RKO (cell line): ENCODE results near the gene GPATCH2.
A peak's percentile ranks its signal among the peaks of the same experiment; 100 is the strongest.

Experiments used
- DNase-seq: peaks from one replicate; pipeline ENCODE4 v3.0.0-alpha.2; 2016; ENCODE audit warnings: low spot score

GPATCH2 gene

DNA sequence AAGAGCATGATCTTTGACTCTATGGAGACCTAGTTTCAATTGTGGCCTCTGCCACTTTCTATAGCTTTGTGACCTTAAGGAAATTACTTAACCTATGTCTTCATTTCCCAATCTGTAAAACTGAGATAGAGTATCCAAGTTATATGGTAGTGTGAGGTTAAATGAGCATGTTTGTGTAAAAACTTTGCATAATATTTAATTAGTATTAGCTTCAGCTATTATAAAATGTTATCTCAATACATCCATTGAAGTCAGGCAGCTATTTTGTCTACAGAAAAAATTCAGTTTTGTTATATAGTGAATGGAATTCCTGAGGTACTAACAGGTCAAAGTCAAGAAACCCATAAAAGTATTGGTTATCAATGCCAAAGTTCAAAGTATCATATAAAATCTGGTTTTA is 53.6 kb downstream of the GPATCH2 start:
- DNase-seq, result no peak

DNA sequence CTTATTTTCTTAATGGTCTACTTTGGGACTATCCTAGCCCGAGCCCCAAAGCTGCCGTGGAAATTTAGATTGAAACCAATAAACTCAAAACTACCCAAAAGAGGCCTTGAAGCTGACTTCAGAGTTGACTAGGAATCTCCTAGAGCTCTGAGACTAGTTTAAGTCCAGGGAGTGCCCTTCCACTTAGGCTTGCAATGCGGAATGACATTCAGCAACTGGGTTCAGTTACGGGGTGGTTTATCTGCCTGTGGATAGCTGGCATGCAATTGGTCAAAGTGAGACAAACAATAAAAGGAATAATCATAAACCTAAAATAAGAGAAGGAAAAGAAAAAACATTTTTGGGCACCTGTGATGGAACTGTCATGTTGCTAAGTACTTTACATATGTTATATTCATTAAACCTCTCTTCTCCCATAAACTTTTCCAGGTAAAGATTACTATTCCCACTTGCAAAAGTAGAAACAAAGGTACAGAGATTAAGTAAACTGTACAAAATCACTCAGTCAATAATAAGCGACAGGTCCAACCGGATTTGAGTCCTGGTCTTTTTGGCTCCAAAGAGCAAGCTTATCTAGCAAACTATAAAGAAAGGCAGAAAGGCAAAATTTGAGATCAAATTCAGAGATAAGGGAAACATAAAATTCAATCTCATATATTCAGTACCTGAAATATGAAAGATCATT is 56.5 kb downstream of the GPATCH2 start:
- no peak for DNase-seq

DNA sequence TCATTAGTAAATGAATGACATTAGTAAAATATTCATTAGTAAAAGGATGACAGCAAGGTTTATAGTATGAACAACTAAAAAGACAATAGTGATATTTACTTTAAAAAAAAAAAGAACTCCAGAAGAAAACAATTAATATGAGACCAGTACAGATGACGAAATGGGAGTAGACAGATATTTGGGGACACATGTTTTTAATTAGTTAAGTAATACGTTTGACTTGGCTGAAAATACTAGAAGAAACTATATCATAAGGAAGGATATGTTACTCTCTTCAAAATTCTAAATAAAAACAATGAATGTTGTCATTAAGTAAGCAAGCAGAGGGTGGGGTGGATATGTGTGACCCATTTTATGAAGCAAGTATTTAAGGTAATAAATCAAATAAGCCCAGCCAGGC is 61.9 kb downstream of the GPATCH2 start:
- no peak for DNase-seq

DNA sequence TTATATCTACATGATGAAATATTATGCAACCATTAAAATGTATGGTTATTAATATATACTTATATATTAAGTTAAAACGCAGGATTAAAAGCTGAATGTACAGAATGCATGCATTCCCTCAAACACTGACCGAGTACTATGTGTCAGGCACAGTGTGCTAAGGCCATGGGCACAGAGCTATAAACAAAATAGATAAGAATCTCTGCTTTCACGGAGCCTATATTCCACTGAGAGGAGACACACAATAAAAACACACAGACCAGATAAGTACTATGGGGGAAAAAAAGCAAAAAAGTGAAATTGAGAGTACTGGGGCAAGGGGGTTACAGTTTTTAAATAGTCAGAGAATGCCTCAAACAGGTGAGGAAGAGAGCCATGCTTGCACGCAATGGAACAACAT is 62.7 kb downstream of the GPATCH2 start:
- DNase-seq, result no peak

DNA sequence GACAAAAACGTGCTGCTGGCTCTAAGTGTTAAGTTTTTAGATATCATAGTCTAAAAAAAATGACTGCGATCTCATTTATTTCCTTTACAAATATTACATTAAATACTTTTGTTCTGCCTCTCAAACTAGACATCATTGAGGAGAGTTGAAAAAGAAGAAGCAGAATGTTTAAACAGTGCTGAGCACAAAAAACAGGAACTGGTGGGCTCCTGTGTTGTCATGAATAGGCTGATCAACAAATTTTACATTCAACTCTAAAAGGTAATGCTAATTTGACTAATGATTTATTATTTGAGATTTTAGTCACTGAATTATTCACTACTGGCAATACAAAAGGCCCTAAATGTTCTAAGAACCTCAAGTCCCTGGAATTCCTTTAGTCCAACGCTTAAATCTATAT is 66.1 kb downstream of the GPATCH2 start:
- DNase-seq, result no peak

DNA sequence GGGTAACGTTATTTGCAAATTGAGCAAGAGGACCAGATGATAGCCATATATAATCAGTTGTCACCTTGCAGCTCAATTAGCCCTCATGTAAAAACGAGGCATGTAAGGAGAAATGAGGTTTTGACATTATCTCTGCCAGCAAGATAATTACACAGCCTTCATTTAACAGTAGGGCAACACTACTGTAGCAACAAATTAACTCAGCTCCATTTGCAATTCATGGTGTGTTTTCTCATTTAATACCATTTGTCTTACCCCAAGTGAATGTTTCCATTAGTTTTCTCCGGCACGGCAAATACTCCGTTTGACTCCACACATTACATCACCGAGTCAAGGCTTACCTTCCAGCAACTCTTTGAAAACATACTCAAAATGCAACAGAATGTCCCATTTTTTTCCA is 66.7 kb downstream of the GPATCH2 start:
- DNase-seq, result no peak

DNA sequence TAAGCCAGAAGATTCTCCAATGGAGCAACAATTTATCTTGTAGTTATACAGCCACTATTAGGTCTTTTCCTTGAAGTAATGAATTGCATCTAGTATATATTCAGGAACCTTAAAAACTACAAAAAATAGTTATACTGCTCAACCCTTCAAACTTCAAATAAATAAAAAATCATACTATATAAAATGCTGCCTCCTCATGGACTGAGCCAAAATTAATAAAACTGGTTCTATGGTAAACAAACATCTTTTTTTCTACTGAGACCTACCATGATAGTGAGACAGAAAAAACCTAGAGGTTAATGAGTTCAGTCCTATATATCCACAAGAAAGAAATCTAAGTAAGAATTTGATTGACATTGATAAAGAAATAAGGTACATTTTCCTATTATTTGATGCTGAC is 67.7 kb downstream of the GPATCH2 start:
- no peak for DNase-seq

DNA sequence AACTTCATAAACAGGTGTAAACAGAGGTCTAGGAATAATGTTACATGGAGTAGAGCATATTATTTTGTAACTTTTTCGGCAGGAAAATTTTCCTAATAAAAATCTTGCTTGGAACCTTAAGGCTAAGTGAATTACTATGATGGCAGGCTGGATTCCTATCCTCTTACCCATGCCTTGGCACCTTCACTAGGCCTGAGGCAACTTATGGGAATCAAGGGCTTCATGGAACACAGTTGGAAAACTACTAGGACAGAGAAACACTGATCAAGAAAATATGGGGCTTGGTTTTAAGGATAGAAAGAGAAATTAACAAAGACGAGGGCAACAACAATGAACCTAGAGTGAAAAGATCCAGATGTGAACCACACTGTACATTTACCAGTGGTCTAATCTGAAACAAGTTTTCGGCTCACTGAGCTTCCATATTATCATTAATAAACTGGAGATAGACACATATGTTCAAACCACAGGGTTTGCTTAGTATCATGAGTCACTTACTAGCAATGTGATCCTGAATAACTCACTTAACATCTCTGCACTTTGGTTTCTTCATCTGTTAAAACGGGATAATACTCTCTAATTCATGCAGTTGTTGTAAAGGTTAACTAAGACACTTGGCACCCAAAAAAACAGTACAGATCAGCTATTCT is 68.5 kb downstream of the GPATCH2 start:
- peak; percentile 17 for DNase-seq

DNA sequence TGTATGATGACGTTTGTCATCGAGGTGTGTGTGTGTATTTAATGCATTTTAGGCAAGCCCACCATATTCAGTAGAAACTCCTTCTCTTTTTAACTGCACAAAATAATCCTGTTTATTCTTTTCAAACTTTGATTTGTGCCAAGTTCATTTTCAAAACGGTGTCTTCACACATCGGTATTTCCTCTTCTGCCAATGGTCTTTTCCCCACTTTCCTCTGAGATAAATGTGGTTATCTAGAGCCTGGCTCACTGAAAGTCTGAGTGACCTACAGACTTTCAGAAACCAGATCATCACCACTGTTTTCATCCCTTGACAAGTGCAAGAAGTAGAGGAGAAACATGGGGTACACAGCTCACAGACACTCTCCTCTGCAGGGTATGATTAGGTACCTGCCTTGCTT is 69.4 kb downstream of the GPATCH2 start:
- no peak for DNase-seq

DNA sequence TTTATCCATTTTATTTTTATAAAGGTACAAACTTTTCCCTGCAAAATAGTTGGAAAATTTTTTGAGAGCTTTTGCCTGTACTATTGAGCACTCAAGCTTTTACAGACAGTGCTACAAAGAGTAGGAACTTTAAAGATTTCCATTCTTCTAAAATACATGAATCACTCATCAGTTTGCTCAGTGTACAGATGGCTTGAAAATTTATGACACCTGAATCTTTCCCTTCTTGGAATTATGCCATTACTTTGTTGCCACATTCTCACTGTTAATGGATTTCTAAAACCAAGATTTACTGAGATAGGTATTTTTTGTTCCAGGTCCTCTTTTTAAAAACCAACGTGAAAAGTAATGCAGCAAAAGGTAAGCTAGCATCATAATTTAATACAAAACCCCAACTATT is 76.0 kb downstream of the GPATCH2 start:
- no peak for DNase-seq

DNA sequence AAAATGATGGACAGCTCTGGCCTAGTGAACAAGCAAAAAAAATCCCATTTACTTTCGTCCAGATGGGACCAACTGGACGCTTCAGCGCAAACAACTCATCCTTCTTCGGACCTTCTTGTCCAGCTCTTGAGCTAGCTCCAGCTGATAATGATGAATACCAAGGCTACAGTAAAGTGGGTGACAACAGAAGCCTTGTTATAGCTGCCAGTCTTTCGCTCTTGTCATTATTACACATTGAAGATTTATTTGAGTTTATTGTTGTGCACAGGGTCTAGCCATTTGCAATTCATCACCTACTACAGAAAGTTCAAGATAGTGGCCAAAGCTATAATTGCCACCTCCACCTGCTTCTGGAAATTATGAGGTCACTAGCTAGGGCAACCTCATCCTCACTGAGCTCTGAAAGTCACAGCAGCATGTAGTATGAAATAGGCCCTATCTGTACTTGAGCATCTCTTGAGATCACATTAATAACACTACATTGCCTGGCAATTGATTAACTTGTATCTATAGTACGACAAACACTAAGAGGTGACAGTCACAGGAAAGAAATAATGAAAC is 76.9 kb downstream of the GPATCH2 start:
- DNase-seq, result no peak

DNA sequence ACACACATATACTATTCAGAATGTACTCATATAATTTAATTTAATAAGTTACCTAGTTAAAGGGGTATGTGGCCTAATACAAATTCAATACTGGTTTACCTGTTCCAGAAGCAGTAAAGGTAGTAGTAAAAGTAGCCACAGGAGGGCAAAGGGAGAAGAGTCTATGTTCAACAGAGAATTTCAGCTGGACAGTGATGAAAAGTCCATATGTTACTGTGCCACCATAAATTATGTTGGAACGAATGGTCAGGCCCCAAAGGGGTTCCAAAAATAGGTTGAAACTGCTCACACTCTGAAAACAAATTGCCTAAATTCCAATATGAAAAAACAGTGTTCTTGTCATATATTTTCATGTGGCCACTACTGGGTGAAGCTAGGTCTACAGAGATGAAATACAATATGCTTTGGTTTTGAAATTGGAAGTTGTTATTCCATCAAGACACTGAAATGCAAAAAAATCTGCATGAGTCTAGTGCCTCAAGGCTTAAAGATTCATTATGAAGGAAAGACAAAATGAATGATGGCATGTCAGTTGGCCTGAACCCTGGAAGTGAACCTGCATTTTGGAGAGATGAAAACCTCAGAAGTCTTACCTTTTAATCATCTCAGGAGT is 78.4 kb downstream of the GPATCH2 start:
- no peak for DNase-seq

DNA sequence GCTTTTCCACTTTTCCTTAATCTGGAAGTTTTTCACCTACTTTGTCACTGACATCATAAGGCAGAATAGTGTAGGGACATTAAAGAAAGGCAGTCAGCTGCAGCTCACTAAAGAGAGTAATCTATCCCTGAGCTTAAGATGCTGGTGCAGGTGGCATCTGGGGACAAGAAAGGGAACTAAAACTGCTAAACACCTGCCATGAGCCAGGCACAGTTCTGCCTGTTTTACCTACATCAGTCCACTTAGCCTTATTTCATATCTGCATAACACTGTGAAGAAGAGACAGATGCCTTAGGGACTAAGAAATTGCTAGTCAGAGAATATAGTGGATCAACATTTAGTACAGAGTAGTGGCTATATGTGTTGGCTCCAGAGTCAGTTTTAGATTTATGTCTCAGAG is 88.1 kb downstream of the GPATCH2 start:
- DNase-seq, result no peak

DNA sequence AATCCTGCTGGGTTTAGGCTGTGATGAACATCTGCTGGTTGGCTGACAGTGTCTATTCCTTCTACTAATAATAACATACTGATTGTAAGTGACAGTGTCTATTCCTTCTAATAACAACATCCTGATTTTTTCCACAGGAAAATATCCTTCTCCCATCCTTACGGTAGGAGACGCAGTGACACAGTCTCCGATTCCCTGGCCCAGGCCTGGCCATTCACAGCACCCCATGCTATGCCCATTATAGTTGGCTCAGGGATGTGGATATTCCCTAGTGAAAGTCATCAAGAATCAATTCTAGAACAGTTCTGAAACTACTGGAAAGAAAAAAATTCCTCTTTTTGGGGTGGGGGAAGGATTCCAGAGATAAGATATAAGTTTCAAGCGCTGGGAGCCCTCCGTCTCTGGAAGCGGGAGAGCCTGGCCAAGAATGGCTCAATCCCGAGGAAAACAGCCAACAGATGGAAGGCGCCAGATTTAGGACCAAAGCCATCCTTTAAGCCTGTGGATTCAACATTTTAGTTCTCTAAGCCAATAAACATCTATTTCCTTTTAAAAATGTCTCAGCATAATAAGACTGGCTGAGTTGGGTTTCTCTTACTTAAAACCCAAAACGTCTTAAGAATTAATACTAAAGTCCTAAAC is 88.6 kb downstream of the GPATCH2 start:
- DNase-seq, result no peak

DNA sequence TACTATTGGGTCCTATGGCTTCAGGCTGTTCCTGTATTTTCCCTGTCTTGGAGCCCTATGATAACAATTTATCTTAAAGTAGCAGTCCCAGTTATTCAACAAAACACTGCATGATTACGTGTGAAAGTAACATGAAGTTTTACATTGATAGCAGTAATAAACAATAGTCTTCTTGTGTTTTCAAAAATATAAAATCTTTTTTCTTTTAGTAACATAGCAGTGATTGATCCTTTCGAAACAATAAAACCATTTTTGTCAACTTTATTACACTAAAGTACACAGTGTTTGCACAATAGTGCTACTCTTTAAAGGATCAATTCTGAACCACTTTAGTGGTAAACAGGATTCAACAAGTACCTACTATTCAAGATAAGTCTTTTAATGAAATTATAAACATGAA is 90.6 kb downstream of the GPATCH2 start:
- DNase-seq, result no peak

DNA sequence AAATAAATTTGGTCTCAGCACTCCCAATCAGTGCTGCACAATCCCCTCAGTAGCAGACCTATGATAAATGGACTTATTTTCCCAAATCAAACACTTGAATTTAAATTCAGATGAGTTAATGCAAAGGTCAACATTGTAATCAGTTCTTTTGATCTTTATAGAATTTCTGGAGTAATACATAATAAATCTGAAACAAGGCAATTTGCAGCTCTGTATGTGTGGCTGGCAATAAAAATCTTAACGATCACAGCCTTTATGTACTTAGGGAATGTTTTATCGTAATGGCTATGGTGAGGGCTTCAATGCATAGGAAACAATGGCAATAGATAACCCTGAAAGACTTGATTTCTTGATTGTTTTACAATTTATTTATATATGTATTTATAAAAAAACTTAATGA is 91.4 kb downstream of the GPATCH2 start:
- no peak for DNase-seq

DNA sequence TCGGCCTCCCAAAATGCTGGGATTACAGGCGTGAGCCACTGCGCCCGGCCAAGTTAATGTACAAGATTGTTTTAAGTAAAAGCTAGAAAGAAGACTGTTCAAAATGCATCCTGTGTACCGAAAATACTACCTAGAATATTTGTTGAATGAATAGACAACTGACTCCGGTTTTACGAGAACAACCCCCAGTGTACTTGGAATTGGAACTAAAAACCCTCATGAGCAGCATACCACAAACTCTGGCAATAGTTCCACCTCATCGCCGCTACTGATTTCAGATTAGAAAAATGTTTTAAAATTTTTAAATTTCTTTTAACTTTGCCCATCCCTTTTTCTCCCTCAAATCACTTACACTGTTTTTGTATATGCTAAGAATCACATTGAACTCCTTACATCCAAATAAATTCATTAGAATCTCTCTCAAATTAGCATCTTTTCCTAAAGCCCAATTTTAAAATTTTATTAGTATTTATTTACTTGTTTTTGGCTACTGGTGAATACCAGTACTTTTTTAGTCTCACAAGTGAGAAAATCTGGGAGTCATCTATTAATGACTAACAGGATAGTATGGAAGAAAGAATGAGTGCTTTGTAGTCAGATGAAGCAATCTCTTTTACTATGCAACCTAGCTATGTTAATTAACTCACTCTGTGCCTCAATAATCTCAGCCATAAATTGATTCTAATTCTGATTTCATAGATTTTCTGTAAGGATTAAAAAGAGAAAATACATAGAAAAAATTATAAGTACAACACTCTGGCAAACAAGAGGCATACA is 95.1 kb downstream of the GPATCH2 start:
- DNase-seq, result no peak

DNA sequence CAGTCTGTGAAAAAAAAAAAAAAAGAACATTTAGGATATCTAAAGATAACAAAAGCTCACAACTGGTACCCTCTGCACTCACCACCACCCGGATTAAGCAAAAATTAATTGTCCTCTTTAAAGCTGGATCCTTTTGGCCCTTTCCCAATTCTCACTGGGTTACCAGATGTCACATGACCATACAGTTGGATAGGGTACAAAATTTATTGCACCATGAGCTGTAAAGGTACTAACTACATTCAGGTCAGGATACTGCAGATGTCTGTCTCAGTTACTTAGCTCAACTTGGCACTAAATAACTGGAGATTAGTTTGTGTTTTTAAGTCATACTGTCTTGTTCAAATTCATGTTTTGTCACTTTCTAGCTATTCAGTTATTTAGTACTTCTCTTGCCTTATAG is 96.3 kb downstream of the GPATCH2 start:
- no peak for DNase-seq

DNA sequence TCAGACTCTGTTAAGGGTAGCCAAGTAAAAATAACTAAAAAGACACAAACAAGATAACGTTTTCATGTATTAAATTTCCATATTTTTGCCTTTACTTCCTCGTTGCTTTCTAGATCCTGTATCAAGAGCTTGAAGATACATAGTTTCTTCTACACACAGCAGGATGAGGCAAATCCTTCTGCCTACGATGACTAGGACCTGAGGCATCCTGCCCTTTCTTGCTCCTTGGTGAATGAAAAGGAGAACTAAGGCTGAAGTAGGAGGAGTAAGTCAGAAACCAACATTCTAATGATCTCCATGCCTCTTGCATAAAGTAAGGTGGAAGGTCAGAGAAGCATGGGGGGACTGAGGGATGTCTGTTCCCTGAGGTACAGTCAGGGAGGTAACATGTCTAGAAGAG is 102.6 kb downstream of the GPATCH2 start:
- DNase-seq, result no peak

DNA sequence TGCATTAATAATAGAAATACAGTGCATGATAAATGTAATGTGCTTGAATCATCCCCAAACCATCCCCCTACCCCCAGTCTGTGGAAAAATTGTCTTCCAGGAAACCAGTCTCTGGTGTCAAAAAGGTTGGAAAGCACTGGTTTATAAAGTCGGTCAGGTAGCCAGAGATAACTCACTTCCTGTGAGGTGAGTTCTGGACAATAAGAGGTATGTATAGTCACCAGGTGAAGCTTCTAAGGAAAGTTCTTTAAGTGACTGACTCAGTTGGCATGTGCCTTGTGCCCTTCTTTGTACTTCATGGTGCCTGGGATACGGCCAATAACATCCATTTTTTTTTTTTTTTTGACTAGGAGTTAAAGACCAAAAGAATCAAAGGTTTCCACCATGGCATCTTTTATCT is 103.7 kb downstream of the GPATCH2 start:
- DNase-seq, result no peak

DNA sequence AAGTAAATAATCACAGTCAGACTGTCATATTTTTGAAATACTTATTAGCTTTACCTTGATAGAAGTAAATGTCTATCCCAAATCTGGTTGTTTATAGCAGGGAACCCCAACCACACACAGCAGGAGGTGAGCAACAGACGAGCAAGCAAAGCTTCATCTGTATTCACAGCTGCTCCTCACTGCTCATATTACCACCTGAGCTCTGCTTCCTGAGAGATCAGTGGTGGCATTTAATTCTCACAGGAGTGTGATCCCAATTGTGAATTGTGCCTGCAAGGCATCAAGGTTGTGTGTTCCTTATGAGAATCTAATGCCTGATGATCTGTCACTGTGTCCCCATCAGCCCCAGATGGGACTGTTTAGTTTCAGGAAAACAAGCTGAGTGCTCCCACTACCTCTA is 104.3 kb downstream of the GPATCH2 start:
- DNase-seq, result no peak
